ENCODE measurements around the gene BMPR1B.

The BMPR1B gene

GRCh38 chr4:95156452-95156765 lies 398.7 kb downstream of the BMPR1B start:
- Histone ChIP-seq H3K23ac (ENCODE audit: low read length) (no peak overlapping the region), H3K79me2 (ENCODE audit: control insufficient read depth, insufficient read depth, low read length, poor library complexity) (no peaks in the 10 kb centered on the region), H3K4me3 (ENCODE audit: low read depth, low read length) (no peak overlapping the region), H4K12ac (ENCODE audit: low read depth, low read length) (no peak overlapping the region), H3K18ac (ENCODE audit: low read length) (no peak overlapping the region), H2BK5ac (ENCODE audit: low read depth, low read length, poor library complexity) (no peak overlapping the region), H3K36me3 (ENCODE audit: control insufficient read depth in 1 of 2, insufficient read depth in 2 of 2, low read length in 2 of 2) (no peaks in the 10 kb centered on the region), H3K4ac (ENCODE audit: low read depth, low read length) (no peak overlapping the region), H3K4me1 (ENCODE audit: control insufficient read depth in 1 of 2, insufficient read depth in 2 of 2, low read length in 2 of 2) (peaks cover 0 to 2% of the 10 kb centered on the region in 2 experiments), H3K27ac (ENCODE audit: low read depth, low read length) (no peak overlapping the region), H4K8ac (ENCODE audit: low read depth, low read length) (no peak overlapping the region), H2BK120ac (ENCODE audit: insufficient read depth, low read length, poor library complexity) (no peak overlapping the region), H3K14ac (ENCODE audit: low read length) (no peak overlapping the region), H3K4me2 (ENCODE audit: low read length) (no peak overlapping the region), H2AK5ac (ENCODE audit: low read length) (no peak overlapping the region), H4K91ac (ENCODE audit: low read depth, low read length) (no peak overlapping the region), H2BK12ac (ENCODE audit: low read length) (no peak overlapping the region), H3K79me1 (ENCODE audit: low read length) (no peaks in the 10 kb centered on the region), H2AFZ (ENCODE audit: insufficient read depth, low read length, poor library complexity) (no peak overlapping the region), H3K27me3 (ENCODE audit: insufficient read depth, low read length) (no peaks in the 10 kb centered on the region), H3K9ac (ENCODE audit: low read length) (no peak overlapping the region), H3K9me3 (ENCODE audit: insufficient read depth, low read depth, low read length) (no peaks in the 10 kb centered on the region)
- no peak for DNase-seq
- WGBS (ENCODE audit: extremely low coverage, insufficient coverage, insufficient read length) = no CpG with 5 or more reads among the region's 3 CpGs

- no peak overlapping the region for H2AFZ ChIP-seq (ENCODE audit: insufficient read depth, low read length, poor library complexity)
- H3K18ac ChIP-seq (ENCODE audit: low read length) = no peak overlapping the region
- H4K12ac ChIP-seq (ENCODE audit: low read depth, low read length) = no peak overlapping the region
- H3K14ac ChIP-seq (ENCODE audit: low read length) = no peak overlapping the region
- H3K79me1 ChIP-seq (ENCODE audit: low read length) = no peaks in the 10 kb centered on the region
- no peak overlapping the region for H2BK5ac ChIP-seq (ENCODE audit: low read depth, low read length, poor library complexity)
- DNase-seq = no peak
- no peaks in the 10 kb centered on the region for H3K9me3 ChIP-seq (ENCODE audit: insufficient read depth, low read depth, low read length)
- no peak overlapping the region for H3K27ac ChIP-seq (ENCODE audit: low read depth, low read length)
- no peak overlapping the region for H4K8ac ChIP-seq (ENCODE audit: low read depth, low read length)
- no peak overlapping the region for H3K9ac ChIP-seq (ENCODE audit: low read length)
- no peak overlapping the region for H3K4me2 ChIP-seq (ENCODE audit: low read length)
- H3K4ac ChIP-seq (ENCODE audit: low read depth, low read length) = no peak overlapping the region
- no peak overlapping the region for H2AK5ac ChIP-seq (ENCODE audit: low read length)
- H3K36me3 ChIP-seq (ENCODE audit: control insufficient read depth in 1 of 2, insufficient read depth in 2 of 2, low read length in 2 of 2) = peaks cover 0 to 2% of the 10 kb centered on the region in 2 experiments
- no peak overlapping the region for H2BK120ac ChIP-seq (ENCODE audit: insufficient read depth, low read length, poor library complexity)
- H4K91ac ChIP-seq (ENCODE audit: low read depth, low read length) = no peak overlapping the region
- peaks cover 0 to 2% of the 10 kb centered on the region in 2 experiments for H3K4me1 ChIP-seq (ENCODE audit: control insufficient read depth in 1 of 2, insufficient read depth in 2 of 2, low read length in 2 of 2)
- H2BK12ac ChIP-seq (ENCODE audit: low read length) = no peak overlapping the region
- H3K27me3 ChIP-seq (ENCODE audit: insufficient read depth, low read length) = no peaks in the 10 kb centered on the region
- H3K23ac ChIP-seq (ENCODE audit: low read length) = no peak overlapping the region
- H3K4me3 ChIP-seq (ENCODE audit: low read depth, low read length) = no peak overlapping the region
- H3K79me2 ChIP-seq (ENCODE audit: control insufficient read depth, insufficient read depth, low read length, poor library complexity) = no peaks in the 10 kb centered on the region
These were observed 399.8 kb downstream of the BMPR1B start for GRCh38 chr4:95157596-95157995.

GRCh38 chr4:95158045-95158444 lies 400.3 kb downstream of the BMPR1B start:
- Histone ChIP-seq H2AK5ac (ENCODE audit: low read length) (no peak overlapping the region), H2BK12ac (ENCODE audit: low read length) (no peak overlapping the region), H3K4me1 (ENCODE audit: control insufficient read depth in 1 of 2, insufficient read depth in 2 of 2, low read length in 2 of 2) (peaks cover 0 to 2% of the 10 kb centered on the region in 2 experiments), H4K8ac (ENCODE audit: low read depth, low read length) (no peak overlapping the region), H2AFZ (ENCODE audit: insufficient read depth, low read length, poor library complexity) (no peak overlapping the region), H3K18ac (ENCODE audit: low read length) (no peak overlapping the region), H3K14ac (ENCODE audit: low read length) (no peak overlapping the region), H3K4me2 (ENCODE audit: low read length) (no peak overlapping the region), H4K91ac (ENCODE audit: low read depth, low read length) (no peak overlapping the region), H2BK5ac (ENCODE audit: low read depth, low read length, poor library complexity) (no peak overlapping the region), H3K4ac (ENCODE audit: low read depth, low read length) (no peak overlapping the region), H3K9ac (ENCODE audit: low read length) (no peak overlapping the region), H3K4me3 (ENCODE audit: low read depth, low read length) (no peak overlapping the region), H3K79me1 (ENCODE audit: low read length) (no peaks in the 10 kb centered on the region), H4K12ac (ENCODE audit: low read depth, low read length) (no peak overlapping the region), H3K9me3 (ENCODE audit: insufficient read depth, low read depth, low read length) (no peaks in the 10 kb centered on the region), H3K79me2 (ENCODE audit: control insufficient read depth, insufficient read depth, low read length, poor library complexity) (no peaks in the 10 kb centered on the region), H3K36me3 (ENCODE audit: control insufficient read depth in 1 of 2, insufficient read depth in 2 of 2, low read length in 2 of 2) (peaks cover 0 to 2% of the 10 kb centered on the region in 2 experiments), H3K27me3 (ENCODE audit: insufficient read depth, low read length) (no peaks in the 10 kb centered on the region), H2BK120ac (ENCODE audit: insufficient read depth, low read length, poor library complexity) (no peak overlapping the region), H3K27ac (ENCODE audit: low read depth, low read length) (no peak overlapping the region), H3K23ac (ENCODE audit: low read length) (no peak overlapping the region)
- no CpG with 5 or more reads among the region's 2 CpGs for WGBS (ENCODE audit: extremely low coverage, insufficient coverage, insufficient read length)
- DNase-seq = no peak

GRCh38 chr4:95158626-95159025 lies 400.9 kb downstream of the BMPR1B start:
- Histone ChIP-seq H3K23ac (ENCODE audit: low read length) (no peak overlapping the region), H3K18ac (ENCODE audit: low read length) (no peak overlapping the region), H3K14ac (ENCODE audit: low read length) (no peak overlapping the region)

More at GRCh38 chr4:95158626-95159025, 400.9 kb downstream of the BMPR1B start:
- H3K9ac ChIP-seq (ENCODE audit: low read length) = no peak overlapping the region
- no peak overlapping the region for H4K12ac ChIP-seq (ENCODE audit: low read depth, low read length)
- H2BK12ac ChIP-seq (ENCODE audit: low read length) = no peak overlapping the region
- H3K4me2 ChIP-seq (ENCODE audit: low read length) = no peak overlapping the region
- no peak overlapping the region for H2BK120ac ChIP-seq (ENCODE audit: insufficient read depth, low read length, poor library complexity)
- no peak for DNase-seq
- H3K27ac ChIP-seq (ENCODE audit: low read depth, low read length) = no peak overlapping the region
- H3K36me3 ChIP-seq (ENCODE audit: control insufficient read depth in 1 of 2, insufficient read depth in 2 of 2, low read length in 2 of 2) = peaks cover under 1 to 2% of the 10 kb centered on the region in 2 experiments
- H2AFZ ChIP-seq (ENCODE audit: insufficient read depth, low read length, poor library complexity) = no peak overlapping the region
- H3K4ac ChIP-seq (ENCODE audit: low read depth, low read length) = no peak overlapping the region
- H4K91ac ChIP-seq (ENCODE audit: low read depth, low read length) = no peak overlapping the region
- H3K4me1 ChIP-seq (ENCODE audit: control insufficient read depth in 1 of 2, insufficient read depth in 2 of 2, low read length in 2 of 2) = no peaks in the 10 kb centered on the region
- no peak overlapping the region for H2BK5ac ChIP-seq (ENCODE audit: low read depth, low read length, poor library complexity)
- H2AK5ac ChIP-seq (ENCODE audit: low read length) = no peak overlapping the region
- no peaks in the 10 kb centered on the region for H3K9me3 ChIP-seq (ENCODE audit: insufficient read depth, low read depth, low read length)
- no peak overlapping the region for H3K4me3 ChIP-seq (ENCODE audit: low read depth, low read length)
- H3K79me2 ChIP-seq (ENCODE audit: control insufficient read depth, insufficient read depth, low read length, poor library complexity) = no peaks in the 10 kb centered on the region
- WGBS (ENCODE audit: extremely low coverage, insufficient coverage, insufficient read length) = no CpG with 5 or more reads among the region's 2 CpGs
- H4K8ac ChIP-seq (ENCODE audit: low read depth, low read length) = no peak overlapping the region
- H3K79me1 ChIP-seq (ENCODE audit: low read length) = no peaks in the 10 kb centered on the region
- no peaks in the 10 kb centered on the region for H3K27me3 ChIP-seq (ENCODE audit: insufficient read depth, low read length)

Measured in trophoblast cell (in vitro differentiated cells and primary cell).